K562 (cell line): ENCODE data around the gene MBD3L4. TPM values are rescaled to one million over a fixed set of nuclear protein-coding genes. Genes with fewer than 3 reads are reported as not detected.

Experiments
- CCNT2 ChIP-seq: IDR thresholded peaks from 2 replicates; pipeline ENCODE4 v1.6.1; 2011; ENCODE audit warnings: borderline replicate concordance, low read depth, mild to moderate bottlenecking, moderate library complexity, mixed read lengths, low read length; ENCODE audit not compliant: insufficient read length; ENCODE audit errors: extremely low read depth
- DDX20 ChIP-seq: fragments of 450-650 bp; IDR thresholded peaks from 2 replicates; pipeline ENCODE4 v1.6.1; 2016; ENCODE audit warnings: missing genetic modification characterization, low read depth, mild to moderate bottlenecking, missing compliant biosample characterization, moderate library complexity
- E2F4 ChIP-seq: sonication (generic); formaldehyde crosslinking; IDR thresholded peaks from 2 replicates; pipeline ENCODE4 v1.8.0; 2022; ENCODE audit warnings: mild to moderate bottlenecking, low read depth, missing genetic modification reagents
- ELF2 ChIP-seq: fragments of 250-450 bp; sonication (Bioruptor Pico); IDR thresholded peaks from 2 replicates; pipeline ENCODE4 v1.5.0; 2021; ENCODE audit warnings: mild to moderate bottlenecking
- FOXP1 ChIP-seq: sonication (generic); formaldehyde crosslinking; IDR thresholded peaks from 2 replicates; pipeline ENCODE4 v1.8.0; 2022; ENCODE audit warnings: mild to moderate bottlenecking, missing genetic modification reagents
- MNT ChIP-seq, 2 experiments: fragments of 450-650 bp; conservative IDR thresholded peaks; 2 replicates each; pipeline ENCODE4 v1.6.1; 2017; ENCODE audit warnings: mild to moderate bottlenecking in 2 of 2, moderate library complexity in 2 of 2
- NFATC3 ChIP-seq: fragments of 450-650 bp; IDR thresholded peaks from 2 replicates; pipeline ENCODE4 v1.6.1; 2017; ENCODE audit warnings: mild to moderate bottlenecking
- POLR2H ChIP-seq: IDR thresholded peaks from 2 replicates; pipeline ENCODE4 v1.6.1; 2016; ENCODE audit warnings: missing genetic modification characterization, low read depth, mild to moderate bottlenecking, control low read depth, missing compliant biosample characterization, moderate library complexity
- SIN3B ChIP-seq: fragments of 450-650 bp; IDR thresholded peaks from 2 replicates; pipeline ENCODE4 v1.6.1; 2017; ENCODE audit warnings: low read depth, mild to moderate bottlenecking, moderate library complexity
- TFAM ChIP-seq: fragments of 250-450 bp; sonication (Bioruptor Pico); conservative IDR thresholded peaks from 2 replicates; pipeline ENCODE4 v1.5.0; 2021; ENCODE audit warnings: mild to moderate bottlenecking, moderate library complexity
- ZFP36 ChIP-seq: fragments of 150-350 bp; IDR thresholded peaks from 2 replicates; pipeline ENCODE4 v1.6.1; 2018; ENCODE audit warnings: low read length, low read depth; ENCODE audit not compliant: partially characterized antibody
- ZNF253 ChIP-seq: fragments of 250-450 bp; sonication (Bioruptor Pico); conservative IDR thresholded peaks from 2 replicates; pipeline ENCODE4 v1.6.1; 2021; ENCODE audit warnings: mild to moderate bottlenecking
- ZNF408 ChIP-seq: fragments of 250-450 bp; sonication (Bioruptor Pico); IDR thresholded peaks from 2 replicates; pipeline ENCODE4 v1.4.0; 2020; ENCODE audit warnings: low read depth, mild to moderate bottlenecking, moderate library complexity
- ZNF449 ChIP-seq: fragments of 250-450 bp; sonication (Bioruptor Pico); IDR thresholded peaks from 2 replicates; pipeline ENCODE4 v1.8.0; 2022; ENCODE audit warnings: moderate library complexity, mild to moderate bottlenecking, inconsistent platforms
- ZNF586 ChIP-seq: fragments of 450-650 bp; formaldehyde crosslinking; conservative IDR thresholded peaks from 2 replicates; pipeline ENCODE4 v1.4.0; 2020; ENCODE audit warnings: mild to moderate bottlenecking, moderate library complexity
- polyA plus RNA-seq, 8 experiments: library from polyadenylated mRNA; depleted of rRNA in 4 of 8; stranded (reverse) in 5 of 8; unstranded in 3 of 8; fragments of >200 nt; fragmentation: Nextera tagmentation in 2 of 8; fragmentation: Illumina TruSeq in 1 of 8; extraction: Ambion mirVana in 2 of 8; extraction: Trizol in 1 of 8; gene quantifications; 2 replicates each; pipeline versions ENCODE4 v1.2.1 to v1.2.3, GENCODE V29; 2011 to 2014; ENCODE audit warnings: inconsistent platforms in 1 of 8, missing spikeins in 1 of 8
- total RNA-seq, 7 experiments: library from RNA; depleted of rRNA in 6 of 7; stranded (reverse); fragments of >200 nt in 6 of 7; fragmentation: Illumina TruSeq in 2 of 7; extraction: Trizol in 2 of 7; gene quantifications; 2 replicates each; pipeline versions ENCODE4 v1.2.1 to v1.2.3, GENCODE V29; 2011 to 2021; ENCODE audit warnings: low replicate concordance in 1 of 7
- TF ChIP-seq, protein P1 (sequence below), 2 experiments: IDR thresholded peaks in 1 of 2; conservative IDR thresholded peaks in 1 of 2; 2 replicates each; pipeline ENCODE4 v1.6.1; 2016; ENCODE audit warnings: low read depth in 2 of 2, mild to moderate bottlenecking in 1 of 2, missing compliant biosample characterization in 1 of 2, missing genetic modification characterization in 1 of 2, moderate library complexity in 1 of 2

Gene MBD3L4
- total and polyA plus RNA-seq, 9 of the 15 experiments (the other 6 are each of a cell fraction or from before 2014, with no cell fraction given), result not detected

DNA sequence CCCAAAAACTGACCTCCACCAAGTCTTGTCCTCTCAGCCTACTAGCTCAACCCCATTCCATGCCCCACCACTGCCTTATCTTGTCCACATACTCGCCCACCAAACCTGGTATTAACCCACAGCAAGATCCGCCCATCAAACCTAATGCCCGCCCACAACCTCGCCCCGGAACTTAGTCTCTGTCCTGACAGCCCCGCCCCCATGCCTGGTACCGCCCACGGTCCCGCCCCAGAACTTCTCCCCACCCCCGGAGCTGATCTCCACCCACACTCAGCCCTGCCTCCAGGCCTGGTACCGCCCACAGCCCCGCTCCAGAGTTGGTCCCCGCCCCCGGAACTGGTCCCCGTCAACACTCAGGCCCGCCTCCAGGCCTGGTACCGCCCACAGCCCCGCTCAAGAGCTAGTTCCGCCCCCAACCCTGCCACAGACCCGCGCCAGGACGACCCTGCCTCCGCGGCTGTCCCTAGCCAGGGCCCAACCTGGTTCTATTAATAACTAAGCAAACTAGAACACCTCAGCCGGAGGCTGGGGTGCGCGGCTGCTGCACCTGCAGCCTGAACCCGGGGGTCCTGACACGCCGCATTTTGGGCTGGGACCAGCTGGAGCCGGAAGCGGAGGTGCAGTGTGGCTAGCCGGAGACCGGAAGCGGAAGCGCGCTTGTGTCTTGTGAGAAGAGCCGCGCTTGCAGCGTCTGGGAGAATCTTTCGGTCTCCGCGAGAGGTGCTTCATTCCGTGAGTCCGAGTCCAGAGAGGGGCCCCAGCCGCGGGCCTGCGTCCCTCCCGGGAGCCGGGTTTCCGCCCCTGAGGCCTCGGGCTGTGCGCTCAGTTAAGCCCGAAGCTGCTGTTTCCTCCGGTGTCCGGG, 29.3 kb upstream of the MBD3L4 start, which contains the start of gene ZNF557 (continued):
- TF ChIP-seq ZNF449 (CRISPR knock-in tag), result no peak
- no peak for TF ChIP-seq FOXP1 (CRISPR knock-in tag)
- TF ChIP-seq MNT (conservative IDR thresholded peaks at IDR 0.05), result peak; percentile 82 to 93
- no peak for TF ChIP-seq TFAM (CRISPR knock-in tag)
- TF ChIP-seq SIN3B, result peak; percentile 76
- no peak for TF ChIP-seq ZNF253 (CRISPR knock-in tag)
- peak; percentile 86 for TF ChIP-seq ELF2
- TF ChIP-seq ZFP36, result no peak
- TF ChIP-seq CCNT2, result no peak
- TF ChIP-seq NFATC3, result no peak
- peak; percentile 76 for TF ChIP-seq POLR2H
- no peak for TF ChIP-seq ZNF408 (CRISPR knock-in tag)
- no peak for TF ChIP-seq E2F4
- TF ChIP-seq ZNF586 (CRISPR knock-in tag), result no peak
- TF ChIP-seq, protein P1, sequence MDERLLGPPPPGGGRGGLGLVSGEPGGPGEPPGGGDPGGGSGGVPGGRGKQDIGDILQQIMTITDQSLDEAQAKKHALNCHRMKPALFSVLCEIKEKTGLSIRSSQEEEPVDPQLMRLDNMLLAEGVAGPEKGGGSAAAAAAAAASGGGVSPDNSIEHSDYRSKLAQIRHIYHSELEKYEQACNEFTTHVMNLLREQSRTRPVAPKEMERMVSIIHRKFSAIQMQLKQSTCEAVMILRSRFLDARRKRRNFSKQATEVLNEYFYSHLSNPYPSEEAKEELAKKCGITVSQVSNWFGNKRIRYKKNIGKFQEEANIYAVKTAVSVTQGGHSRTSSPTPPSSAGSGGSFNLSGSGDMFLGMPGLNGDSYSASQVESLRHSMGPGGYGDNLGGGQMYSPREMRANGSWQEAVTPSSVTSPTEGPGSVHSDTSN (CRISPR knock-in tag; IDR thresholded peaks at IDR 0.05; ENCODE audit: low read depth), result no peak
- TF ChIP-seq, protein P1 (tag; conservative IDR thresholded peaks at IDR 0.05; ENCODE audit: low read depth), result peak; percentile 53; the same call in 1 of the 2 replicates
- TF ChIP-seq DDX20 (tag), result no peak
